ENCODE measurements around the gene UPP1. TPM values are rescaled to one million over a fixed set of nuclear protein-coding genes. Genes with fewer than 3 reads are reported as not detected.
"Not testable (repeated sequence)": the region's sequence is repeated elsewhere in the genome, so short reads cannot be mapped to it uniquely, and the experiment has no call there.

Gene UPP1
- total RNA-seq, 2 donors from 2014 or later: 19.9 to 39.1 TPM

DNA sequence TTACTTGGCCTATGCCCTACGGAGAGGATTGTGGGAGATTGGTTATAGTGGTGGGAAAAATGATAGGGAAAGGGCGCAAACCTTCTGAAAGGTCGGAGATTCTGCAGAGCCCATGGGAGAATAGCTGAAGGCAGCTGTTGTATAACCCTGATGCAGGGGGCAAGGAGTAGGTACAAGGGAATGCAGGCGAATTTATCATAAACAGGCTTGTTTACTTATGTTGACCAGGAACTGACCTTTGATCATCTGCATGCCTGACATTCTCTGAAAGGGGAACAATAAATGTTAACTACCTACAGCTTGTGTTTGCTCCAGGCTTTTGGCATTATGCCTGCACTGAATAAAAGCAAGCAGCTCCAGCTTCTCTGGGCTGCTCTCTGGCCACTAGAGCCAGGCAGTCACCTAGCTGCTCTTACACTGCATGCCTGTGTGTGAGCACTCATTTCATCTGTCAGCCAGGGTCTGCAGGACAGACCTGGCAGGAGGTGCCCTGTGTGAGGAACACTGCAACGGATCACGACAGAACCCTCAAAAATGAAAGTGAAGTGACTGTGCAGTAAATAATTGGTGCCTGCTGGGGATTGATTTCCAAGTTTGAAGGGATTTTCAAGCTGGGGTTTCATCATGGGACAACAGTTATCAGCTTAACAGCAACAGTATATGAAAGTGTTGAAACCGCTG is 51.1 kb downstream of the UPP1 start:
- no peak for ATAC-seq
- no peak for DNase-seq
- intact Hi-C loops (cut with DNase I): no loop called here

GRCh38 chr7:48141521-48141920 is 52.5 kb downstream of the UPP1 start:
- DNase-seq (no peak), ATAC-seq (no peak)
- intact Hi-C loops (cut with DNase I): no loop called here

DNA sequence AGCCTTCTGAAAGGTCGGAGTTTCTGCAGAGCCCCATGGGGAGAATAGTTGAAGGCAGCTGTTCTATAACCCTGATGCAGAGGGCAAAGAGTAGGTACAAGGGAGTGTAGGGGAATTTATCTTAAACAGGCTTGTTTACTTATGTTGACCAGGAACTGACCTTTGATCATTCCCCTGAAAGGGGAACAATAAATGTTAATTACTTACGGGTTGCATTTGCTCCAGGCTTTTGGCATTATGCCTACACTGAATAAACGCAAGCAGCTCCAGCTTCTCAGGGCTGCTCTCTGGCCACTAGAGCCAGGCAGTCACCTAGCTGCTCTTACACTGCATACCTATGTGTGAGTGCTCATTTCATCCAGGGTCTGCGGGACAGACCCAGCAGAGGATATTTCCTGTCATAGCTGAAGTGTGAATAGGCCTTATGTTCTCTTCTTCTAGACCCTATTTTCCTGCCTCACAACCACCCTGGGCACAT is 55.3 kb downstream of the UPP1 start:
- ATAC-seq (no peak), DNase-seq (no peak)
- intact Hi-C loops (cut with DNase I): no loop called here

- ATAC-seq: no peak
- no peak for DNase-seq
- intact Hi-C loops (cut with DNase I): no loop called here
These were observed 58.1 kb downstream of the UPP1 start for GRCh38 chr7:48147078-48147591.

- DNase-seq; ATAC-seq; intact Hi-C loops (cut with DNase I): not testable (repeated sequence)
These were observed 58.6 kb downstream of the UPP1 start for GRCh38 chr7:48147690-48148089.

- no peak for ATAC-seq
- no peak for DNase-seq
- intact Hi-C loops (cut with DNase I): no loop called here
These were observed 59.2 kb downstream of the UPP1 start for GRCh38 chr7:48148311-48148710.

DNA sequence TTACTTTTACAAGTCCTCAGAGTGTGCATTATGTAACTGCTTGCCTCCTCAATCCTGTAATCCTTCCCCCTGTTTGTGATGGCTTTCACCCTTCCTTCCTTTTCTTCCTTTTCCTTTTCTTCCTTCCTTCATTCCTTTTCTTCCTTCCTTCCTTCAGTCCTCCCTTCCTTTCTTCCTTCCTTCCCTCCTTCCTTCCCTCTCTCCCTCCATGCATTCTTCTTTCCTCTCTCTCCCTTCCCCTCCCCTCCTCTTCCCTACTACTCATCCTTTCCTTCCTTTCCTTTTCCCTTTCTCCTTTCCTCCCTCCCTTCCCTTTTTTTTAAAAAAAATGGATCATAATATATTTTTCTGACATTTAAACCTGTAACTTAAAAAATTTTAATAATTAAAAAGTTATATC is 60.0 kb downstream of the UPP1 start:
- DNase-seq (no peak), ATAC-seq (no peak)
- intact Hi-C loops (cut with DNase I): no loop called here

- DNase-seq: no peak
- intact Hi-C loops (cut with DNase I): no loop called here
- no peak for ATAC-seq
These were observed 61.0 kb downstream of the UPP1 start for GRCh38 chr7:48150086-48150485.

DNA sequence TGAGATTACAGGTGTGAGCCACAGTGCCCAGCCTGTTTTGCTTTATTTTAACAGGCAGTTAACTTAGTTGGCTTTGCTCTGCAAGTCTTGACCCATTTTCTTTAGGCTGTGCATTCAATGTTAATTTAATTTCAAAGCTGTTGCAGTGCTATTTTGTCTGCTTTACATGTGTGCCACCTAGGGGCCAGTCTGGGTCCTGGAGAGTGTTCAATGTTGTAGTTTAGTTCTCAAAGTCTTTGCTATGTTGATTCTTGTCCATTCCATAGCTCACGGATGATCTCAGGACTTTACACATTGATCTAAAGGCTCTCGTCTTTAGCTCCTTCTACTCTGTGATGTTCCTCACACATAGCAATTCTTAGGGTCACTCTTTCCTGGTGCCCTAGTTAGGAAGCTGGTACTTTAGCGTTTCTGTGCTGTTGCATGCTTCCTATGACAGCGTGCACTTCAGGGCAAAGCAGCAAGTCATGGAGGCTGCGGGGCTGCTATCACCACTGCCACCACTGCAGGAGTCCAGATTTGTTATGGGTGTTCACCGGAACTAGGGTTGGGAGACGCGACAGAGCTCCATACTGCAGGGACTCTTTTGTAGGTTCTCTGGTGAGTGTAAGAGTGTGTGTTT is 65.8 kb downstream of the UPP1 start:
- no peak for ATAC-seq
- intact Hi-C loops (cut with DNase I): no loop called here
- DNase-seq: no peak

Other genes starting within 250 kb of the UPP1 start
- gene PKD1L1, start 140.8 kb upstream of the UPP1 start, total RNA-seq: 1 to 10 TPM in 1 of 2 donors, under 1 TPM in 1; 0.68 to 1.8 TPM
- 10 to 100 TPM; 27.2 to 28.4 TPM for gene HUS1, start 109.7 kb upstream of the UPP1 start, total RNA-seq
- gene SUN3, start 60.2 kb upstream of the UPP1 start, total RNA-seq: not detected
- under 1 TPM in 1 of 2 donors, not detected in 1; 0.12 TPM for gene C7orf57, start 53.7 kb upstream of the UPP1 start, total RNA-seq
- gene ABCA13, start 82.2 kb downstream of the UPP1 start, total RNA-seq: under 1 TPM in 1 of 2 donors, not detected in 1; 0.05 TPM